ENCODE results near the gene LLGL2.

Gene LLGL2

DNA sequence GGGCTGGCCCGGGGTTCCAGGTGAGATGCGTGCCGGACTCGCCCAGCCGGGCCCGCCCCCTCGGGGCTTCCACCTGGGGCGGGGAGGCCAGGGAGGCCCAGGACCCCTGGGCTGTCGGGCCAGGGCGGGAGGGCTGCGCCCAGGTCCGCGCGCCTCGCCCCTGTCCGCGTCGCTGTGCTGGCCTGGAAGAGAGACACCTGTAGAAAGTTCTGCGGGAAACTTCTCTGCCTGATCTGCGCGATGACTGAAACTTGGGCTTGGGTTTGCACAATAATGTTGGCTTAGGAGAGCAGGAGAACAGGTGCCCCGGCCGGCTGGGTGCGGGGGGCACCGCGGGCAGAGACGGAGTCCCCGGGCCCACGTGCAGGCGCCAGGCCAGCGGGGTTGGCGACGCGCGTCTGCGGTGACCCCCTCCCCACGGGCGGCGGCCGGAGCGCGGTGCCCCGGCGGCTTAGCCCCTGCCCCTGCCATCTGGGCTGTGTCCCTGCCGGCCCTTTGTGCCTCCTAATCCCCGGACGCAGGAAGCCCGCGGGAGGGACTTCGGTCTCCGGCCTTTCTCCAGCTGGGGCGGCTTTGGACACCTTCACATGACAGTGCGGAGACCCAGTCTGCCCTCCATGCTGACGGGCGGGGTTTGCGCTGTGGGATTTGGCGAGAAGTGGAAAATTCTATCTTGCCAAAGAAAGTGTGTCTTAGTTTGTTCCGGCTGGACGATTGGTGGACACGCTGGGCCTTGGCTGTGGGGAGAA is 483 bp downstream of the LLGL2 start:
- no peak for DNase-seq

DNA sequence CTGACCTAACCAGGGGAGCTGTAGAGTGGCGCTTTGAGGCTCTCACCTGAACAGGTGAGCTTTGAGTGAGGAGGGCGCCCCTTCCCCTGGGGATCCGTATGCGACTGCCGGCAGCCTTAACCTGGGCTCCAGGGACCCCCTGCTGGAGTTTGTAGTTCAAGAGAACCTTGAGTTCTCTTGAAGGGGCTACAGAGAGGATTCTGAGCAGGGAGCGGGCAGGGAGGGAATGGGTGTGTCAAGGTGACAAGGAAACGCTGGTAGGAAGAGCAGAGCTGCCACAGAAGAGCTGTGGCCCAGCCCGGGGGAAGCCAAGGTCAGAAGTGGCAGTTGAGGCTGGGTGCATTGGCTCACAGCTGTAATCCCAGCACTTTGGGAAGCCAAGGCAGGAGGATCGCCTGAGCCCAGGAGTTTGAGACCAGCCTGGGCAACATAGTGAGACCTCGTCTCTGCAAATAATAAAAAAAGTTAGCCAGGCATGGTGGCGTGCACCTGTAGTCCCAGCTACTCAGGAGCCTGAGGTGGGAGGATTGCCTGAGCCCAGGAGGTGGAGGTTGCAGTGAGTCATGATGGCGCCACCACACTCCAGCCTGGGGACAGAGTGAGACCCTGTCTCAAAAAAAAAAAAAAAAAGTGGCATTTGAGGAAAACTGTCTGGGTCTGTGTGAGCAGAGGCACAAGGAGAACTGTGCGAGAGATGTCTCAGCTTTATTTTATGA is 1.2 kb downstream of the LLGL2 start:
- DNase-seq: no peak

DNA sequence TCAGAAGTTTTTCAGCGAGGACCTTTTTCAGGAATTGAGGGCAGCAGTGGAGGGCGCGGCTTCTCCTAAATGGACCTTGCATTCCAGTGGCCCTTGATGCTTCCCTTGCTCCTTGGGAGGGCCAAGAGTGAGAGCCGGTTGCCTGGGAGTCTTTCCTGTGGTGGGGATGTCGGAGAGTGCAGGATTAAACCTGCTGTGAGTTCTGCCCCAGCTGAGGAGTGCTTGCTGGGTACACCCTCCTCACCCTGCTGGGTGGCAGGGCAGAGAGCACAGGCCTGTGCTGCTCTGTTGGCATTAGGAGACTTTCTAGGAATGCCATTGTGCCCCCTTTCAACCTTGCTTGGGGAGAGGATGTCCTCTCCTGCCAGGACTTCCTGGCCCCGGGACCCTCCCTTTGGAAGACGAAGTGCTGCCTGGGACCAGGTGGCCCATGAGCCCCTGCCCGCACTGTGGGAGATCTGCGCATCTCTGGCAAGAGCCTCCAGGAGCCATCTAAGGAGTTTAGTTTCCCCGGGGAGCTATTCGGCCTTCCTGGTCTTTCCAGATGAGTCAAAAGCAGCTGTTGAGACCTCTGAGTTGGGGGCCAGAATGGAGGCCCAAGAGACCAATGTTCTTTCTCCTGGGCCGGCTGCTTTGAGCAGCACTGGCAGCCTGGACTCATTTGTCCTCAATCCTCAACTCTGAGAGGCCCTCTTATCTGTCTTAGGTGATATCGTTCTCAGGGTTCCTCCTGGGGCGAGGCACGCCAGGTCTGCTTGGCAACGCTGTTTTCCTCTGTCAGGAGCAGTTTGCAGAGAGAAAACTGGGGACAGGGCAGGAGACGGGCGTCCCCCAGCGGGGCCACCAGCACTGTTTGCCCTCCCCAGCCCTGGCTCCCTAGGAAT is 5.6 kb downstream of the LLGL2 start:
- DNase-seq: no peak

DNA sequence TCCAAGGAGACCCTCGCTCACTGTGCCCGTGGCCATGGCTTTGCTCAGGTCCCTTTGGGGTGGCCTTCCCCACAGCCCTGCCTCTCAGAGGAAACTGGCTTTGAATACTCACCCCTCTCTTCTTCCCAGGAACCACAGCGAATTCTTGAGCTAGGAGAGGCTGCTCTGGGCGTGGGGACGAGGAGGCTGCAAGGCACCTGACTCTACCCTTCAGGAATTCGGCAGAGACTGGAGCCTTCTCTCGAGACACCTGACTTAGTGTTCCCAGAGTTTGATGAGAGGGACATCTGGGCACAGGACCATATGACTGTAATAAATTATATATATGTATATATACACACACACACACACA is 6.2 kb downstream of the LLGL2 start:
- DNase-seq: no peak

DNA sequence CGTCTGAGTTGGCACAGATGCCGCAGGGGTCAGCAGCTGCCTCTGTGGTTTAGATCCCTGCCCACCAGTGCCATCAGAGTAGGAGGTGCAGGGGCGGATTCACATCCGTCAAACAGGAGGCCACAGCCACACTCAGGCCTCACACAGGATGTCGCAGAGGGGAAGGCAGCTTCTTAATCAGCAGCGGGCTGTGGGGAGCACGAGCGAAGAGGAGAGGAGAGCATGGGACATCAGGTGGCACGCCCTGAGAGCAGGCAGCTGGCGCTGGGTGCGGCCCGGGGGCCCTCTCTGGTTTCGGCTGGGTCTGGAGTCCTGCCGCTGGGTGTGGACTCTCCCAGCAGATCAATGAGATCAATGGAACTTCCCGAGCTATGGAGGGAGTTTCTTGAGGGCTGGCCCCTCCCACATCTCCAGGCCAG is 9.6 kb downstream of the LLGL2 start:
- DNase-seq: peak; percentile 72

DNA sequence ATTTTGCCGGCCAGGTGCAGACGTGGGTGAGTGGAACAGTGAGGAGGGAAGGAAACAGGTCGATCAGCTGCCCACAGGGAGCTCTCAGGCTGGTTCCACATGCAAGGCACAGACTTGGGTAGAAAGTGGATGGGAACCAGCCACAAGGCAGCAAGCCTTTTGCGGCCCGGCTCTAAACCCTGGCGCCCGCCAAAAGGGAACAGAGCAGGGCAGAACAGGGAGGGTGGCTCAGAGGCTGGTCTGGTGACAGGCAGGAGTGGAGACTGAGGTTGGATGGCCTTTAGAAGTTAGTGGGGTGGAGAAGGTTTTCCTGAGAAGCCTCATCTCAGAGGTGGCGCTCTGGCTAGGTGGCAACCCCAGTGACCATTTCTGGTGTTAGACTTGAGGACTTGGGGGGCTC is 10.4 kb downstream of the LLGL2 start:
- DNase-seq: no peak

- DNase-seq: no peak
Observed at GRCh38 chr17:75536366-75536765, 10.9 kb downstream of the LLGL2 start.

GRCh38 chr17:75539967-75540729 is 14.7 kb downstream of the LLGL2 start:
- no peak for DNase-seq

DNA sequence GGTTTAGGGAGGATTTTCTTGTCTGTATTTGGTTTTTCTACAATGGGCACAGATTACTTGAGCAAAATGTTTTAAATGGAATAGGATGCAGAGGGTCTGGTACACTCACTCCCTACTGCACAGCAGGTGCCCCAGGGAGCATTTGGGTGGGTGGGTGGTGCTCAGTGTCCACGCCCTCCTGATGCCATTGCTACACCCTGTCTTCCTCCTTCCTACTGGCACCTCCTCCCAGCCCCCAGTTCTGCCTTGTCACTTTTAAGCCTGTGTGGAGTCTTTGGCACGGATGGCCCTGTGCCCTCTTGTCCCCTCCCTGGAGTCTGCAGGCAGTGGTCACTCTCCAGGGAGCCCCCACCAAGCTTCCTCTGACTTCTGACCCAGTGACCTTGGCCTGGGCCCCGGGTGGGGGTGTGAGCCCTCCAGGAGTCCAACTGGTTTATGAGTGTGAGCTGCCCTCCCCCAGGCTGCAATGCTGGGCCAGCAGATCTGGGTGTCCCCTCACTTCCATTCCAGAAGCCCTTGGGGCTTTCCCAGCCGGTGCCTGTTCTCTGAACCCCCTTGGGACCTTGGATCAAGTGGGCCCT is 15.5 kb downstream of the LLGL2 start:
- no peak for DNase-seq

DNA sequence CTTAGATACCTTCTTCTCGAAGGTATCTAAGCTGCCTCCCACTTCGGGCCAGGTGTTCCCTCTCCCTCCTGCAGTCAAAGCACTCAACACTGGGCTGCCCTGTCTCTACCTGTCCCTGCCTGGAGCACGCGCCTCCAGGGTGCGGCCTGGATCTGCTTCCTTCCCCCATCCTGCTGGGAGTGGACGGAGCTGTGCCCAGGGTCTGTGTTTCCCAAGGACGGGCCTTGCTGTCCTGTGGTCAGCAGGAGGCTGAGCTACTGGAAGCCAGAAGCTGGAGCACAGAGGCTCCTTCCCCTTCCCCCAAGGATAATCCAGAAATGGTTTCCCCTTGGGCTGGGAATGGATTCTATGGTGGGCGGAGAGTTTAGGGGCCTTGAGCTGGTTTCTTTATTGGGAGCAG is 16.7 kb downstream of the LLGL2 start:
- no peak for DNase-seq

DNA sequence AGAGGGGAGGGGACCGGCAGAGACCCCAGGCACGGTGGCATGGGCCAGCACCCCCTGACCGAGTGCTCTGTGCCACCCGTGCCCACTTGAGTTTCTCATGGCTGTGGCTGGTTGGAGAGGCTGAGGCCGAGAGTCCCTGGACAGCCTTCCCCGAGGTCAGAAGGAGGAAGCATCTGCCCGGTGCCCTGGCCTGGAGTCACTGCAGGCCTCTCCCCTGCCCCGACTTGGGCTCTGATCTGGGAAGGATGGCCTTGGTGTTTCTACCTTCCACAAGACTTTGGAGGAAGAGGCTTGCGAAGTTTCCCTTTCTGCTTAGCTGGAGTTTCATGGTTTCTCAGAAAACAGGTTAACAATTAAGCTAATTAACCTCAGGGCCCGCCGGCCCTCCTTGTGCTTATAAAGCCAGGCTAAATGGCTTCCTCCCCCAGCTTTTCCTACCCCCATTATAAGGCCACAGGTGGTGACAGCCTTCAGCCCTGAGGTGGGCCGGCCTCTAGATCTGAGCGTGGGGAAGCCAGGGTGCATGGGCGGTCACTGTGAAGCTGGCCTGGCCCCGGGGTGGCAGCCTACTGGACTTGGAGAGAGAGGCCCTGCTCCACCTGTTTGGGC is 17.3 kb downstream of the LLGL2 start:
- no peak for DNase-seq

DNA sequence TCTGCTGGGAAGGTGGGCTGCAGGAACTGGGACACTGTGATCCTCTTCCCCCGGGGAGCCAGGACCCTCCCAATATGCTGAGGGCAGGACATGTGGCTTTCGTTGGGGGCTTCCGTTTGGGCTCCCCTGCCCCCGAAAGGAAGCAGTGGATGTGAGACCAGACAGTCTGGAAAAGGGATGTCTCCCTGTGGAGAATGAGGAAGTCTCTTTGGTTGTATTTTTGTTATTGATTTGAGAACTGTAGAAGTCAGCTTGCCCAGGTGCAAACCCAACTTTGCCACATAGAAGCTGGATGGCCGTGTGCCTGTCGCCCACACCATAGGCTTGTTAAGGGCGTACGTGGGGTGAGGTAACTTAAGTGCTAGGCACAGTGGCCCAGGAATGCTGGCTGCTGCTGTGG is 18.8 kb downstream of the LLGL2 start:
- DNase-seq: no peak

- DNase-seq: no peak
Observed at GRCh38 chr17:75546181-75546580, 20.7 kb downstream of the LLGL2 start.

DNA sequence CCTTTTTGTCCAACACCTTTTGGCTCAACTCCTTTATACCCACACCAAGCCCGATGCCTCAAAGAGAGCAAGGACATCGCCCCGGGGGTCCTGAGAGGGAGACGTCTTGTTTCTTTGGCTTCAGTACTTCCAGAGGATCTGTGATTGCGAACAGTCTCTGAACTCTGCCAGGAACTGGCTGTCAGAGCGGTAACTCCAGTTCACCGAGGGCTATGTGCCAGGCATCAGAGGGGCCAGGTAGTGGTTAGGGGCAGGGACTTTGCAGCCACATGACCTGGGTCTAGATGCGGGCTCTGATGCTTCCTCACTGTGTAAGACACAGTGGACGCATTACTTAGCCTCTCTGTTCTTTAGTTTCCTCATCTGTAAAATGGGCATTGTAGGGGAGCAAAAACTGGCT is 21.6 kb downstream of the LLGL2 start:
- DNase-seq: no peak

- DNase-seq: no peak
Observed at GRCh38 chr17:75548813-75549212, 23.3 kb downstream of the LLGL2 start.

DNA sequence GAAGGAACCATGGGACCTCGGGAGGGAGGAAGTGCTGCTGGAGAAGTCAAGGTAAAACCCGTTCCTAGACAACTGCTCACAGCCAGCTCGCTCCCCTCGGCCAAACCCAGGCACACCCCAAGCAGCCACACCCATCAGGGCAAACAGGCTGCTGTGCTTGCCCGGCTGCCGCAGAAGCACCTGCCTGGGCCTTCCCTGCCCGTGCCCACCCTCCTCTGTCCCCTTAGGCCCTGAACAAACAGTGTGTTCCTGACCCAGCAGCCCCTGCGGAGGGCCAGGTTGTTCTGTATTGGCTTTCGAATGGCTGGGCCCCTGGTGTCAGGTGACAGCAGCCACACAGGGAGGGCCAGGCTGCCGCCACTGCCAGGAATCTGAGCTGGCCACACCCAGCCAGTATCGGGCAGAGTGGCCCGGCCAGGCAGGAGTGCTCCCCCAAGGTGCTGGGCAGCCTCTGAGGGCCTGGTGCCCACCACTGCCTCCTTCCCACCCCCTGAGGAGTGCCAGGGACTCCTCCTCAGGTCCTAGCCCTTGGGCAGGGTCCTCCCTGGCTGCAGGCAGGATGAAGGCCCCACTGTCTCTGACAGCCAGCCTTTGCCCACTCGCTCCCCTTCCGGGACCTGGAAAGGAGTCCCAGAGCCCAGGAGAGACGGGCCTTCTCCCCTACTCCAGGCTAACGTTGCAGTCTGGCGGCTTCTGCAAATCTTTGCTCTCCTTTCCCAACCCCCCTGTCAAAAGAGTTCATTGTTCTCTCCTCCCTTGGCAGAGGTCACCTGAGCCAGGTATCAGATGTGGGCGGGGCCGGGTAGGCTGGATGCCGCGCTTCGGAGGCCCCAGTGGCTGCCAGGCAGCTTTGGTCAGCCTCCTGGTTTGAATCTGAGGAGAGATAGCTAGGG is 24.0 kb downstream of the LLGL2 start:
- DNase-seq: no peak

GRCh38 chr17:75550139-75550465 is 24.6 kb downstream of the LLGL2 start:
- DNase-seq: no peak

DNA sequence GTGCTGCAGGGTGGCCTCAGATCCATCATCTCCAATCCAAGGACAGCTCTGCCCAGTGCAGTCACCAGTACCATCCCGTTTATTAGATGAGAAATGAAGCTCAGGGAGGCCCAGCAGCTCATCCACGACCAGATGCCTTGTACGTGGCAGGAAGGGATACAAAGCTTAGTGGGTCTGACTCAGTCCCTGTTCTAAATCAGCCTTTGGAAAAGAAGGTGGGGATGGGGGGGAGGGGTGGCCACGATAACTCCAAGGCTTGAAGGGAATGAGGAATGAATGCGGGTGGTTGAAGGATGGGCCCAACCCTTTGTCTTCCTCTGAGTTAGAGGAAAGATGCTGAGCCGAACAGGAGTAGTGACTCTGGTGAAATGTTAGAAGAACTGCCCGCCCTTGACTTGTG is 25.8 kb downstream of the LLGL2 start:
- DNase-seq: no peak

DNA sequence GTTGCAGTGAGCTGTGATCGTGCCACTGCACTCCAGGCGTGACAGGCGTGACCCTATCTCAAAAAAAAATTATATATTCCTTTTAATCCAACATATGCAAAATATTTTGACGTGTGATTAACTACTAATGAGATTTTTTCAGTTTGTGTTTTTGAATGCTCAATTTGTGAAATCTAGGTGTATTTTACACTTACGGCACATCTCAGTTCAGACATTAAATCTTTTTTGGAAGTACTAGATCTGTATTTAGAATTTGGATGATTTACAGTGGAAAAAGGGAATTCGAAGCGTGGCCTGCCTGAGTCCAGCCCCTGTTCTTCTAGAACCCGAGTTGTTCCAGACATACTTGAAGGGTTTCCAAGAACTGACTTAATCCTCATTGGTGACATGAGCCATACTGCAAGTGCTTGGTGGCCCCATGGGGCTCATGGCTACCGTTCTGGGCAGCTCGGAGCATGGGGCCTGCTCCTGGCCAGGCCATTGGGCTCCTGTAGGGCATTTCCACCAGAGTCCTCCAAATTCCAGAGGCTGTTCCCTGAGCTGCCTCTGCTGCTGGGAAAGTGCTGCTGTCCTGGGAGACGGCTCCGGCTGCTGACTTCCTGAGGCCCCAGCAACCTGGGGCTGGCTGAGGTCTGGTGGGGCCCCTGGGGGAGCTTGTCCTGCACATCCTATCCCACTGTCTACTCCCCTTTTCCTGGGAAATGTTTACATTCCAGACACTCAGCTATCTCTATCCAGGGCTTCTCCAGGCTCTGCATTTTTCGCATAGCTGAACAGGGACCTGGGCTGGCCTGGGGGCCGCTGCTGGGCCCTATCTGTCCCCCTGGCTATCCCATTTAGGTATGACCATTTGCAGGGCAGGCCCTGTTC is 27.2 kb downstream of the LLGL2 start:
- DNase-seq: no peak

Data from CD4-positive, alpha-beta T cell treated with Interleukin-17A for 4 hours (primary cell).